HCT116 (cell line): Measurements from ENCODE around the gene TAT.

Source experiments
- EZH2 ChIP-seq: fragments of 200-600 bp; sonication (generic); IDR thresholded peaks from 2 replicates; pipeline ENCODE4 v1.6.1; 2017; ENCODE audit warnings: antibody characterized with exemption, mixed run types
- TCF7L2 ChIP-seq: IDR thresholded peaks from 2 replicates; pipeline ENCODE4 v1.7.0; 2011; ENCODE audit warnings: borderline replicate concordance, inconsistent platforms; ENCODE audit not compliant: insufficient read depth, insufficient read length; ENCODE audit errors: extremely low read depth
- TF ChIP-seq, protein P1 (sequence below): IDR thresholded peaks from 2 replicates; pipeline ENCODE4 v1.6.1; 2012

DNA sequence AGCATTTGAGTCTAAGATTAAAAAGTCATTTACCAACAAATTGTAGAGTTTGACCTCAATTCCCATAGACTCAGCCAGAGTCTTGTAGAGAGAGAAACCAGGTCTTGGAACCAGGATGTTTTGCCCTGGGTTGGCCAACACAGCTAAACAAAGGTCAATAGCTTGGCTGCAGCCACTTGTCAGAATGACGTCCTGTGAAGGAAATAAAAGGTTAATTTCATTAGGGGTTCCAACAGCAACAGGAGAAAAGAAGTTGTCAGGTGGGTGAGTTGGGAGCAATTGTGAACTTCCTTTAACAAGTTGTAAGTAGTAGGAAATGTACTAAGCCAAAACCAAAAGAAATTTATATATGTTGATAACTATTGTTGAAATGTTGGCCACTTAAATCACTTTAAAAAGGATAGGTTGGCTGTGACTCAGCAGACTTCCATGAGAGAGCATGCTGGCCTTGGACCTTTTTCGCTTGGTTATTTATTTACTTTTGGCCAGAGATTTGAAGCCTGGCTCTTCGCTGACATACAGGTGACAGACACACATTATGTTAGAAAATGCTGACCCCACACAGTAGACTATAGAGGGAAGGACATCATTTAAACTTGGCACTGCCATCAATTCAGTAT is 4.3 kb downstream of the TAT start:
- TF ChIP-seq, protein P1, sequence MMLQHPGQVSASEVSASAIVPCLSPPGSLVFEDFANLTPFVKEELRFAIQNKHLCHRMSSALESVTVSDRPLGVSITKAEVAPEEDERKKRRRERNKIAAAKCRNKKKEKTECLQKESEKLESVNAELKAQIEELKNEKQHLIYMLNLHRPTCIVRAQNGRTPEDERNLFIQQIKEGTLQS: no peak
- no peak for TF ChIP-seq EZH2
- no peak for TF ChIP-seq TCF7L2
